SIG-M5 (cell line): Measurements from ENCODE around the gene PABPN1L.

Experiments
- DNase-seq: peaks from one replicate; lab custom pipeline; 2025; lab: John Stamatoyannopoulos, UW

Gene PABPN1L

GRCh38 chr16:88883117-88883895 lies 16.8 kb upstream of the PABPN1L start:
- no peak for DNase-seq

- DNase-seq = no peak
Observed at GRCh38 chr16:88882358-88883030, 16.0 kb upstream of the PABPN1L start.

- no peak for DNase-seq
Observed at GRCh38 chr16:88881675-88882357, 15.4 kb upstream of the PABPN1L start.

GRCh38 chr16:88881007-88881615 lies 14.7 kb upstream of the PABPN1L start:
- no peak for DNase-seq

GRCh38 chr16:88880226-88881006 lies 14.0 kb upstream of the PABPN1L start:
- no peak for DNase-seq

GRCh38 chr16:88879788-88880055 lies 13.3 kb upstream of the PABPN1L start:
- no peak for DNase-seq

GRCh38 chr16:88878967-88879787 lies 12.7 kb upstream of the PABPN1L start:
- no peak for DNase-seq

- no peak for DNase-seq
Observed at GRCh38 chr16:88878356-88878755, 11.9 kb upstream of the PABPN1L start.

- DNase-seq = no peak
Observed at GRCh38 chr16:88877564-88878289, 11.3 kb upstream of the PABPN1L start.

GRCh38 chr16:88876942-88877526 lies 10.6 kb upstream of the PABPN1L start:
- DNase-seq = no peak

GRCh38 chr16:88875703-88876234 lies 9.3 kb upstream of the PABPN1L start:
- DNase-seq = no peak

- DNase-seq = no peak
Observed at GRCh38 chr16:88874938-88875599, 8.6 kb upstream of the PABPN1L start.

- no peak for DNase-seq
Observed at GRCh38 chr16:88872650-88873331, 6.3 kb upstream of the PABPN1L start.

- no peak for DNase-seq
Observed at GRCh38 chr16:88871730-88872416, 5.4 kb upstream of the PABPN1L start.

GRCh38 chr16:88871349-88871702 lies 4.9 kb upstream of the PABPN1L start:
- no peak for DNase-seq

- DNase-seq = no peak
Observed at GRCh38 chr16:88870608-88871348, 4.3 kb upstream of the PABPN1L start.

GRCh38 chr16:88869673-88869980 lies 3.2 kb upstream of the PABPN1L start:
- no peak for DNase-seq
